ENCODE measurements around the gene PRDX6.
"Not testable (repeated sequence)": the region's sequence is repeated elsewhere in the genome, so short reads cannot be mapped to it uniquely, and the experiment has no call there.

Gene PRDX6

DNA sequence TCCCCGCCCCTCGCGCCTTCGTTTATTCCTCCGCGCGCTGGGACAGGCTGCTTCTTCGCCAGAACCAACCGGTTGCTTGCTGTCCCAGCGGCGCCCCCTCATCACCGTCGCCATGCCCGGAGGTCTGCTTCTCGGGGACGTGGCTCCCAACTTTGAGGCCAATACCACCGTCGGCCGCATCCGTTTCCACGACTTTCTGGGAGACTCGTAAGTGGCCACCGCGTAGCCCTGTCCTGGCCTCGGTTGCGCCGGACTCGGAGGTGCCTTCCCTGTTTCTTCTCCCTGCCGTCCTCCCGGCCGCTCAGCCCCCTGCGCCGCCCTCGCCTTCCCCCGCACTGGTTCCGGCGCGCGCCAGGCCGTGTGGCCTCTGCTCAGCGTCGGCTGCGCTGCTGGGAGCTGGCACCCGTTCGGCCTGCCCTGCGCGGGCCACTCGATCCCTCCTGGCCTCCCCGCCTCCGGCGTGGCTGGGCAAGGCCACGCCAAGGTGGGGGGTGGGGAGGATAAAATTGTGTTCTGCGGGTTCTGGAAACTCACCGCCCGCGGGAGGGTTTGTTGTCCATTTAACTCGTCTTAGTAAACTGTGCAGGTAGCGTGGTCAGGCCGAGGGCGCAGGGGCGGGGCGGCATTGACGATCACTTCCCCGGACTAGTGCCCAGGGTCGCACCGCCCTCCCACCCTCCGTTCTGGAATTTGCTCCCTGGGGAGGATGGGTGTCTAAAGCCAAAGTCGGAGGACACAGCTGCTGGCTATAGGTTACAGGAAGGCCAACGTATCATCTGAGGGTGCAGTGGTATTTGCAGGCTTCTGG is at the start of gene PRDX6:
TSS of gene PRDX6 (plus strand) at position 50 of the 808 bp plus-strand sequence. CDS start at position 113, 63 bp downstream.
- DNase-seq (ENCODE audit: low read depth) = peak; percentile 75

GRCh38 chr1:173429471-173430402 is 47.4 kb upstream of the PRDX6 start:
- peak; percentile 16 for DNase-seq (ENCODE audit: low read depth)

DNA sequence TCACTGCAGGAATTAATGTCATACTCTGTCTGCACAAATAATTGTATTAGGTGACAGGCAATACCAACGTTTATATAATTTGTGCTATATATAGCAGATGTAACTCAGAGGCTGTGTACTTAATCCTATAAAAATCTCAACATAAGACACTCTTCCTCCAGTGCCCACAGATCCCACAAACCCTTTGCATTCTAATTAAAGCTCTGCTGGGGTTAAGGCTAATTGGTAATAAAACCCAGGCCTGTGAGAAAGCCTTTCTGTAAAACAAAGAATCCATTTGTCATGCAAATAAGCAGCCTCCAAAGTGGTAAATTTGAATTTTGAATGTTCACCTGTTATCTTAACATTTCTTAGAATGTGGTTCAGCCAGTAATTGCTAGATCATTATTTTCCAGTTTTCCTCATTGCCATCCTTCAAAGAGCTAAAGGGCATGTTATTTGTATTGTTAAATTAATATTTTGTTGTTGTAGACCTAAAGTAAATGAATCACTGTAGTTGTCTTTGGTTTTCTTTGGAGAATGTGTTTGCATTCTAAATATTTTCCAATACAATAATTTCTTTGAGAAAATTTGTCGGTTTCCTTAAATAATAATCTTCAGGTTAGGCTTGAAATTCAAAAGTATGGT is 46.3 kb upstream of the PRDX6 start:
- no peak for DNase-seq (ENCODE audit: low read depth)

- peak; percentile 53 for DNase-seq (ENCODE audit: low read depth)
These were observed 45.7 kb upstream of the PRDX6 start for GRCh38 chr1:173431304-173432045.

GRCh38 chr1:173432331-173432730 is 44.8 kb upstream of the PRDX6 start:
- DNase-seq (ENCODE audit: low read depth) = no peak

DNA sequence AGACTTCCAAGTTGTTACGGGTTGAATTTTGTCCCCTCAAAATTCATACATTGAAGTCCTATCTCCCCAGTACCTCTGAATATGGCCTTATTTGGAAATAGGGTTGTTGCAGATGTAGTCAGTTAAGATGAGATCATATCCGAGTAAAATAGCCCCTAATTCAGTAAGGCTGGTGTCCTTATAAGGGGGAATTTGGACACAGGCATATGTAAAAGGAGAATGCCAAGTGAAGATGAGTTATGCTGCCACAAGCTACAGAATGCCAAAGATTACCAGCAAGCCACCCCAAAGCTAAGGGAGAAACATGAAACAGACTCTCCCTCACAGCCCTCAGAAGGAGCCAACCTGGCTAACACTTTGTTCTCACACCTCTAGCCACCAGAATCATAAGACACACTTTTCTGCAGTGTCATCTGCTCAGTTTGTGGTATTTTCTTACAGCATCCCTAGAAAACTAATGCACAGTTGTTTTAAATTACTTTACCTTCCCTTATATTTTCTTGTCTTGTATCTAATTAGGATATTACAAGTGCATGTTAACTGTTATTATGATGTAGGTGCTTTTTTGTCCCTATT is 43.3 kb upstream of the PRDX6 start:
- no peak for DNase-seq (ENCODE audit: low read depth)

- DNase-seq (ENCODE audit: low read depth) = no peak
These were observed 40.2 kb upstream of the PRDX6 start for GRCh38 chr1:173436841-173437428.

DNA sequence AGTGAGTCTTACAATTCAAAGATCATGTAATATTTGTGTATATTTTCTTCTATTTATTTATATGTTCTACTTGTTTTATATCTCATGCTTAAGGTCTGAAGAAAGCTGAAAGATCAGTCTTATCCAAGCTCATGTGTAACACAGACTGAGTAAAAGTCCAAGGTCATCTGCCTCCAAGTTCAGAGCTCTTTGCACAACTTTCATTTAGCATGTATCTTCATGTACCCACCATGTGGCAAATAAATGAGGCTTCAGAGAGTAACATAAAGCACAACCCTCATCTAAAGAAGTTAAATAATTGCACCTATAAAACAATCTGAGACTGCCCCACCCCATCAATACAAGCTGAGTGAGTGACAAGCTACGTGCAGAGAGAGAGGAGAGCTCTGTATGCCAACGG is 38.5 kb upstream of the PRDX6 start:
- DNase-seq (ENCODE audit: low read depth) = no peak

DNA sequence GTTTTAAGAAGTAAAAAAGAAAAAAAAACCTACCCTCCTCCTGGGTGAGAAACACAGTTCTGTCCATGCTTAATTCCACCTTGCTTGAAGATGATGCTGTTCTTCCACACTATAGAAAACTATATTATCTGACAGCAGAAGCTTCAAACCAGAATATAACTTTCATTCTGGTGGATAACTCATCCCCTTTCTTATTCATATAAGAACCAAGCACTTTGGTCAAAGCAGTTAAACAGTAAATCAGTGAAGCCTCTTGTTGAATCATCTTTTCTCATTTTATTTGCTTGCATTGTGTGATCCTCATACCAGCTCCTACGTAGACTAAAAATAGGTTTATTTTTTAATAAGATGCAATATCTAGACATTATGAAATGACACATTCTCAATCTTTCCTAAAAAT is 36.7 kb upstream of the PRDX6 start:
- DNase-seq (ENCODE audit: low read depth) = no peak

DNA sequence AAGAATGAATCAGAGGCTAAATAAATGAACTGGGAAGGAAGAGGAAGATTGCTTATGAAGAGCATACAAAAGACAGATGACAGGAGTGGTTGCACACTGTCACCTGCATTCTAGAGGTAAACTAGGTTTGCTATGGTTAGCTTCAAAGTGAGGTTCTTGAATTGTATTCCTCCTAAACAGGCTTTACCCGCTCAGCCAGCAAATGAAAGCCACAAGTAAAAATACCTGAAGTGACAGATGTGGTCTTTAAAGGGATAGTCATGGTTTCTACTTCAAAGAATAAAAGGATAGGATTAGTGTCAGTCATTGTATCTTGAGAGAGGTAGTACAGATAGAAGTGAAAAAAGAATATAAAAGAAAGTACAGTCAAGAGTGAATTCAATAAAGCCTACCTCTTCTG is 32.4 kb upstream of the PRDX6 start:
- no peak for DNase-seq (ENCODE audit: low read depth)

DNA sequence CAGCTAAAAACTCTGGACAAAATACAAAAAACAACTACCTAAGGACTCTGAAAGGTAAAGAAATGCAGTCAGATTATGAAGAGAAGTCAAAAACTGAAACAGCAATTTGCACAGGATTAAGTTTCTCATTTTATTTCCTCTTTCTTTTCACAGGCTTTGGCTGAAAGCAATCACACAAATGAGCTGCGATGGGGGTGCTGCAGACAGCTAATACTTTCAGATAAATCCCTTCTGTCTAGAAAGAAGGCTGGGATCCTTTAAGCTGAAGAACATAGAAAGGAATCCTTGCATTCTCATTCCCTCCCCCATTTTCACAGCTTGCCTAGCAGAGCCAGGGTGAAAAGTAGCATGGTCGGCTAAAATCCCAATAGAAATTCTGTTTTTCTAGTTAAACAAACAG is 32.0 kb upstream of the PRDX6 start:
- DNase-seq (ENCODE audit: low read depth) = no peak

GRCh38 chr1:173445656-173446055 is 31.5 kb upstream of the PRDX6 start:
- no peak for DNase-seq (ENCODE audit: low read depth)

GRCh38 chr1:173447224-173447623 is 29.9 kb upstream of the PRDX6 start:
- no peak for DNase-seq (ENCODE audit: low read depth)

DNA sequence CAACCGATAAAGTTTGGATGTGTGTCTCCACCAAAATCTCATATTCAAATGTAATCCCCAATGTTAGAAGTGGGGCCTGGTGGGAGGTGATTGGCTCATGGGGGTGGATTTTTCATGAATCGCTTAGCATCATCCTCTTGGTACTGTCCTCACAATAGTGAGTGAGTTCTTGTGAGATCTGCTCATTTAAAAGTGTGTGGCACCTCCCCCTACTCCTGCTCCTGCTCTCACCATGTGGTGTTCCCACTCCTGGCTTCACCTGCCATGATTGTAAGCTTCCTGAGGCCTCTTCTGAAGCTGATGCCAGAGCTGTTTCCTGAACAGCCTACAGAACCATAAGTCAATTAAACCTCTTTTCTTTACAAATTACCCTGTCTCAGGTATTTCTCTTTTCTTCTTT is 28.2 kb upstream of the PRDX6 start:
- DNase-seq (ENCODE audit: low read depth) = no peak

- no peak for DNase-seq (ENCODE audit: low read depth)
These were observed 25.2 kb upstream of the PRDX6 start for GRCh38 chr1:173451981-173452380.

DNA sequence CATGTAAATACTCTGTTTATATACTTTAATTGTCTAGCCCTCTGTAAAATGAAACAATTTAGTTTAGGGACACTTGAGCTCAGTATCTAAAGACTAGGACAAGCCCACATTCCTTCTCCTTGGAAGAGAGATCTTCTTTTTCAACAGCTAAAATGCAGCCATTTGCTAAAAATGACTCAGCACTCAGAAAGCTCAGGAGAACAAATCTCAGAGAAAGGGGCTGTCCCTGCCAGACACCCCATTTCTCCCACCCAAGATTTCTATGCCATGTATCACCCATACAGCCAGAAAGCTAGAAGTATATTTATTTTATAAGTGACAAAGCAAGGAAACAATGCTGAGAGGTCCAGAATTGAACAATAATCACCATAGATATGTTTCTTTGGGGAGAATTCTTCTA is 23.2 kb upstream of the PRDX6 start:
- DNase-seq (ENCODE audit: low read depth) = no peak

GRCh38 chr1:173454966-173455524 is 22.1 kb upstream of the PRDX6 start:
- no peak for DNase-seq (ENCODE audit: low read depth)

DNA sequence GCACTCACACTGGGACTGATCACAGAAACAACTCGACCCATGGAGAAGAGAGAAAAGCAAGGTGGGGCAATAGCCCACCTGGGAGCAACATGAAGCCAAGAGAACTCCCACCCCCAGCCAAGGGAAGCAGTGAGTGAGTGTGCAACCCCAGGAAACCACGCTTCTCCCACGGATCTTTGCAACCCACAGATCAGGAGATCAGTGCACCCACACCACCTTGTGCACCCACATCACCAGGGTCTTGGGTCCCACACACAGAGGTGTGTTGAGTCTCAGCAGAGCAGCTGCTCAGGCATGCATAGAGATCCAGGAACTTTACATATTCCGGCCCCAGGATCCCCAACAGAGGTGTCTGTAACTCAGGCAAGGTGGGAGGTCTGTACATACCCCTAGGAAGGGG is 17.2 kb upstream of the PRDX6 start:
- no peak for DNase-seq (ENCODE audit: low read depth)

DNA sequence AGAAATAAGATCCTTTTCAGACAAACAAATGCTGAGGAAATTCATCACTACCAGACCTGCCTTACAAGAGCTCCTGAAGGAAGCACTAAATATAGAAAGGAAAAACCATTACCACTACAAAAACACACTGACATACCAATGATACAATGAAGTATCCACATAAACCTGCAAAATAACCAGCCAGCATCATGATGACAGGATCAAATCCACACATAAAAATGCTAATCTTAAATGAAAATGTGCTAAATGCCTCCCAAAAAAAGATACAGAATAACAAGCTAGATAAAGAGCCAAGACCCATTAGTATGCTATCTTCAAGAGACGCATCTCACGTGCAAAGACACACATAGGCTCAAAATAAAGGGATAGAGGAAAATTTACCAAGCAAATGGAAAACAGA is 14.5 kb upstream of the PRDX6 start:
- not testable (repeated sequence) for DNase-seq (ENCODE audit: low read depth)

DNA sequence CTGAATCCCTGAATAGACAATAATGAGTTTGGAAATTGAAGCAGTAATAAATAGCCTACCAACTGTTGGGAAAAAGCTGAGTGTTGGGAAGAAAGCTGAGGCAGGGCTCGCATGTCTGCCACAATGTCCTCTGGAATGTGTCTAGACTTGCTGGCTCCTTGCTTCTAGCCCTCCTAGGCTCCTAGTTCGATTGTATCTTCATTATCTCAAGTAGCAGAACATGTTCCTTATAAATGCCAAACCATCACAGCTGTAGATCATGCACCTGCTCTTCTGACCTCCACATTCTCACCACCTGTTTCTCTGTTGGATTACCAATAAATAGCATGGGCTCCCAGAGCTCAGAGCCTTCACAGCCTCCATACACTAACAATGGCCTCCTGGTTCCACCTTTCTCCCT is 12.9 kb upstream of the PRDX6 start:
- DNase-seq (ENCODE audit: low read depth) = not testable (repeated sequence)

DNA sequence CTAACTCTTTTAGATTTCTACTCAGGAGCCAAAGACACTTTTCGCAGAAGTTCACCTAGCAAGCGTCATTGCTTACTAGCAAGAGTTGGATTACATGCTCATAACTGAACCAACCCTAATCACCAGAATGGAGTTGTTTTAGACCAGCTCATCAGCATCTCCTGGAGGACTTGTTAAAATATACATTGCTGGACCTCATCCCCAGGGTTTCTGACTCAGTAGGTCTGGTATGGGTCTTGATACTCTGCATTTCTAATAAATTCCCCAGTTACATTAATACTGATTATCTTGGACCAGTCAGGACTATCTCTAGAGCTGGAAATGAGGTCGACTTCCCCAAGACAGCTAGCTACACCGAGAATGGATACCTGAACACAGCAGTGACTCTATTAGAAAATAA is 9.7 kb upstream of the PRDX6 start:
- DNase-seq (ENCODE audit: low read depth) = no peak
